ENCODE measurements around the gene NVL.
"Not testable (repeated sequence)": the region's sequence is repeated elsewhere in the genome, so short reads cannot be mapped to it uniquely, and the experiment has no call there.

The NVL gene

DNA sequence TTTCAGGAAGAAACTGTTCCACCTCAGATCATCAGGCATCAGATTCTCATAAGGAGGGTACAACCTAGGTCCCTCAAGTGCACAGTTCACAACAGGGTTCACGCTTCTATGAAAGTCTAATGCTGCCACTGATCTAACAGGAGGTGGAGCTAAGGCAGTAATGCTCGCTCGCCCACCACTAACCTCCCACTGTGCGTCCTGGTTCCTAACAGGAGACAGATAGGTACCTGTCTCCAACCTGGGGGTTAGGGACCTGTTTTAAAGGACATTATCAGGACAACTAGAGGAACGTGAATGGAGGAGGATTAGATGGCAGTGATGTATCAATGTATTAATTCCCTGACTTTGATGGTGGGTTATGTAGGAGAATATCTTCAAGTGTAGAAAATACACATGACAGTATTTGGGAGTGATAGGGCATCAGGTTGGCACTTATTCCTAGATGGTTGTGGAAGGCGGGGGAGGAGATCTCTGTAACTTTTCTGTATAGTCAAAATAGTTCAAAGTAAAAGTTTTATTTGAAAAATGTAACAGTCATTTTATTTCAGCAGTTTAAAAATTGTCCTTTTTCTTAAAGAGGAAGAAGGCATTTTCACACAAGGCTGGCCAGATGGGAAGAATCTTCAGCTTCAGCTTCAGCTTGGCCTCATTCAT is 103.0 kb downstream of the NVL start:
- DNase-seq, result no peak

DNA sequence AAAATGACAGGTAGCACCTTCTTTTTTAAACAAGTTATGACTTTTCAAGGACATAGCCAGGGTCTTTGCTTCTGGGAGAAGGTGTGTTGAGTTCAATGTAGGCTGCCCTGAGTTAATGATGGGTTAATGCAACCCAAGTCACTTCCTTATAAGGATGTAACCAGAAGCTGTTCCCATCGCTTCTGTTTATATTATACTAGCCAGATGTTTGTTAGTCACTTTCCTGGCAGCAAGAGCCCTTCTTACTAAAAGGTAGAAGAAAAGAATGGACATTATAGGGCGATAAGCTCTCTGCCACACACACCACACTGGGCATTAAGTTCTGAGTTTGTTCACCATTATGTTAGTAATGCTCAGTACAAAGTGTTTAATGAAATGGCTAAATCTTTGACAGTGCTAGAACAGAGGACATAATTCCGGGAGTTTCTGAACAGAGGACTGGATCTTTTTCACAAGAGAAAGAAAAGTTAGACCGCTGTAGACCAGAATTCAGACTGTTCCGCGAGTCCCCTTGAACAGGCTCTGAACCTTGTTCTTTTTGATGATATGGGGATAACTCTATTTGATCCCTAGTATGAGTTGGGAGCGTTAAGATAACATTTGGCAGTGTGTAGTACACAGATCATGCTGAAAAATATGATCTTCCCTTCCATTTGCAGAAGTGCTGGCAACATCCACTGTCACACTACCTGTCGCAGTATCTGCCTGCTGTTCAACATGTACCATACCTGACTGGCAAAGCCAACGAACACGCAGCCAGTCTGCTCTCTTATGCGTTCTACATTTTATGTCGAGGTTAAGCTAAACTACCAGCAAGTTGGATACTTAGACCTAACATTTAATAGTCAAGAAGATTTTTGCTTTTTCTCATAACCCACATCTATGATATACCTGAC is 105.9 kb downstream of the NVL start:
- DNase-seq, result no peak

DNA sequence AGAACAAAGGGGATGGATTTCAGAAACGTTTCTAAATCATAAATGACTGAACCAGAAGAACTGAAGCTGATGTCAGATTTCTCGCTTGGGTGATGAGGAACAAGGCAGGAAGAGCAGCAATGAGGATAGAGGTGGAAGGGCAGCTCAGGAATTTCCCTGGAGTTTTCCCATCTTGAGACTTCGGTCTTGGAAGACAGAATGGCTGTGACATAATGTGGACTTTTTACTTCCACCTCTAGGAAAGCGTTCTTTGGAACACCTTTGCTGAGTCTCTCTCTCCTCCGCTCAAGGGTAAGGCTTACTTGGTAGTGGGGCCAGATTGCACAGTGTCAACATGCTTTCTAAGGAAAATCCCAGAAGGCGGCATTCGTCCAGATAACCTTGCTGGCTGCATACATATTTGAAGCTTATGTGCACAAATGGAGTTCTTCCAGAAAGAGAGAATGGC is 110.3 kb downstream of the NVL start:
- DNase-seq, result no peak

DNA sequence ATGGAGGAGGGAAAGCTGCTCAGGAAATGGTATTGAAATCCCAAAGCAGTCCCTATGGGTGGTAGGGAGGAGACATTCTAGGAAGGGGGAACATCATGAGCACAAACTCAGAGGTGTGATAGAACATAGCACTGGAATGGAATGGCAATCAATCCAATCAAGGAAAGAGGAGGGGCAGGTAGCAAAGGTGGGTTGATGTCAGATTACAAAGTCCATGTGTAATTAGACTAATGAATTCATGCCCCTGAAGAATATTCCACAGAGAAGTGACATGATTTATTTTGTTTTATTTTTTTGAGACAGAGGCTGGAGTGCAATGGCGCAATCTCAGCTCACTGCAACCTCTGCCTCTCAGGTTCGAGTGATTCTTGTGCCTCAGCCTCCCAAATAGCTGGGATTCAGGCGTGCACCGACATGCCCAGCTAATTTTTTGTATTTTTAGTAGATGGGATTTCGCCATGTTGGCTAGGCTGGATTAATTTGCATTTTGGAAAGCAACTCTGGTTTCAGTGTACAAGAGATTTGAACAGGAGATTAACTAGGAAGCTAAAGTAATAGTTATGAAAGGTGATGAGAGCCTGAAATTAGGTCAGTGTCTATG is 110.9 kb downstream of the NVL start:
- no peak for DNase-seq

DNA sequence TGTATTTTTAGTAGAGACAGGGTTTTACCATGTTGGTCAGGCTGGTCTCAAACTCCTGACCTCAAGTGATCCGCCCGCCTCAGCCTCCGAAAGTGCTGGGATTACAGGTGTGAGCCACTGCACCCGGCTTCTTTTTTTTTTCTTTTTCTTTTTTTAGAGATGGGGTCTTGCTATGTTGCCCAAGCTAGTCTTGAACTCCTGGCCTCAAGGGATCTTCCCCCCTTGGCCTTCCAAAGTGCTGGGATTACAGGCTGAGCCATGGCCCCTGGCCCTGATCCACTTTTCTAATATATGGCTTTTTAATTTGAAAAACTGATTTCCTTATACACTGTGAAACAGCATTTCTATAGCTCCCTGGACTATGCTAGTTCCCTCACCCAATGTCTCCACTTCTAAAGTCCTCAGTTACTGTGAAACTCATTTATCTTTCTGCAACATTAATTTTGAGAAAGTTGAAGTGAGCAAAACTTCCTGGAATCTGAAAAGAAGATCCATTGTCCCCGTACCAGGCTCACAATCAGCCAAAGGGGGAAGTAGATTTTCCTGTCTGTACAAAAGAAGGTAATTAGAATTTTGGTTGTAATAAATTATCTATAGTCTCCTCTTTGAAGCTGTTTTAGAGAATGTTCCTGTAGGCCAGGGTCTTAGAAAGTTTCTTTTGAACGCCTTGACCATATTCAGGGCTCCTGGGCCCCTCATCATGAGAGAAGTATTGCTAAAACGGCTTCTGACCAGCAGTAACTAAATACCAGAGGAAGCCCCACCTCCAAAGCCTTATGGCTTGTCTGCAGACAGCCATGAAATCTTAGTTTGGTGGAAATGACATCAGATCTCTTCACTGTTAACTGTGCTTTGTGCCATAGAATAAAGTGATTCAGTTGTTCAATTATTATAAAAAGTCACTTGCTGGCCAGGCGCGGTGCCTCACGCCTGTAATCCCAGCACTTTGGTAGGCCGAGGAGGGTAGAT is 112.0 kb downstream of the NVL start:
- DNase-seq, result no peak

DNA sequence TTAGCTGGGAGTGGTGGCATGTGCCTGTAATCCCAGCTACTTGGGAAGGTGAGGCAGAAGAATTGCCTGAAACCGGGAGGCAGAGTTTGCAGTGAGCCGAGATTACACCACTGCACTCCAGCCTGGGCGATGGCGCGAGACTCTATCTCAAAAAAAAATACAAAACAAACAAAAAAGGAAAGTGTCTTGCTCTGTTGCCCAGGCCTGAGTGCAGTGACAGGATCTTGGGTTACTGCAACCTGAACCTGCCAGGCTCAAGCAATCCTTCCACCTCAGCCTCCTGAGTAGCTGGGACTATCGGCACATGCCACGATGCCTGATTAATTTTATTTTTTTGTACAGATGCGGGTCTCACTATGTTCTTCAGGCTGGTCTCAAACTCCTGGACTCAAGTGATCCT is 113.6 kb downstream of the NVL start:
- DNase-seq, result no peak

DNA sequence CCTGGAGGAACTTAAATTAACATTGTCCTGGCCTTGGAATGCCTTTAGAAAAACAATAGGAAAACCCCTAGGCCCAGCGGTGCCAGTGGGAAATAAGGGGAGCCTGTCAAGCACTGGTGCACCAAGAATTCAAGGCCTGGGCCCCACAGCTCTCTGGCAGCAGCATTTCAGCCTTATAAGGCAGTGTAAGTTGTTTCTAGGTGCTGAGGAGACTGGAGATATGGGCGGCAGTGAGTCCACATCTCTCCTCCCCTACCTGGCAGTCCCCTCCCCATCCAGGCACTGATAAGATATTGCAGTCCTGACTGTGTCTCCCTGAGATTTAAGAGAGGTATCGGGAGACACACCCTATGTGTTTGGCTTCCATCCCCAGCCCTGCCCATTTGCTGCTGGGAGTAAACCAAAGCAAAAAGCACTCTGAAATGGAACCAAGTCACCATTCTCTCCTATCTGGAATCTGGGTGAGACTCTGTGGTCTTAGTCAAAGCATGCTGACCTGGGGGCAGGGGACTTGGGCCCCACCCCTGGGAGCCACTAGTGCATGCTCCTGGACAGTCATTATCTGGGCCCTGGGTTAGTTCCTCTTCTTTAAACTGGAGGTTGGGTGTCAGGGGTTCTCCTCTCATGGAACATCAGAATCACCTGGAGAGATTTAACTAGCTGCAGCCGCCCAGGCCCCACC is 116.4 kb downstream of the NVL start:
- DNase-seq, result no peak

DNA sequence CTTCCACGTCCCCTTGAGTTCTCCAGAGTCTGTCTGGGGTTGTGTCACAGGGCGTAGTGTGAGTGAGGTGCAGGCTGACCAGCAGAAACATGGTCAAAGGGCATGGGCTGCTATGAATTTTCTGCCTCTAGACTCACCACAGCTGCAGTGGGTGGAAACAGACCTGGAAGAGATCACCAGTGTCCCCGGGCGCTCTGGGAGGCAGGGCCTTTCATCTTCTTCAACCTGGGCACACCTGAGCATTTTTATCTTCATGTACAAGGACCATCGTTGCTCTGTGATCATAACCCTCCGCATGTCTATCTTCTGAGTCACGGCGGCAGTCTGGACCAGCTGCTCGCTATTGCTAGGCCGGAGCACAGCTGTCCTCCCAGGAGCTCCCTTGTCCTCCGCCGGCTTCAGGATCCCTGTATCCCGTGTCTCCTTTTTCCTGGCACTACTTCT is 117.3 kb downstream of the NVL start:
- no peak for DNase-seq

DNA sequence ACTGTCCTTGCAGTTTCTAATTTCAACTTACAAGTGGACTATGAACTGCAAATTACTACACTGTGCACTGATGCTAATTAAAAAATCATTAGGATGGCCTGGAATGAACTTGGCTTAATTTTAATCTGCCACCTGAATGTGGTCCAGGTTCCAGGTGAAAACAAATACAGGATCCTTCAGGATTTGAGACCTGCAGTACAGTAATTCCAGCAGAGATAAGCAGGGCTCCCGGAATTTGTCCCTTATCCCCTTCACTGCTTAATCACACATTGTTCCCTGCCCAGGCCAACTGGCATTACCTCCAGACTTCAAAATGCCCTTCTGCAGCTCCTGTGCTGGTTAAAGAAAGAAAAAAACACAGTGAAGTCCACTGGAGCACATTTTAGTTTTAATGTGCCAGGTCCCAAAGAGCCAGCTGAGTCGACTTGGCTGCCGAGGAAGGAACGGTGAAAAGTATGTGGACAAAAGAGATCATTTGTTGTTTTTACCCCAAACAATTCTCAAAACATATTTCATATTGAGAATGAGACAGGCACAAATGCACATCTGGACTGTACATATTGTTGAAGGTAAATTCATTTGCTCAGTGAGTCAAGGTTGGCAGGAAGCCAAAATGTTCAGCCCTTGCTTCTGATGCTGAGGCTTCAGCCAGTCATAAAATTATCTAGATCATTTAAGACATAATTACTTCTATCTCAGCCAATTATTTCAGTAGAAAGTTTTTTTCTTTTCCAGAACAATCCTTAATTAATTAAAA is 118.6 kb downstream of the NVL start:
- no peak for DNase-seq

DNA sequence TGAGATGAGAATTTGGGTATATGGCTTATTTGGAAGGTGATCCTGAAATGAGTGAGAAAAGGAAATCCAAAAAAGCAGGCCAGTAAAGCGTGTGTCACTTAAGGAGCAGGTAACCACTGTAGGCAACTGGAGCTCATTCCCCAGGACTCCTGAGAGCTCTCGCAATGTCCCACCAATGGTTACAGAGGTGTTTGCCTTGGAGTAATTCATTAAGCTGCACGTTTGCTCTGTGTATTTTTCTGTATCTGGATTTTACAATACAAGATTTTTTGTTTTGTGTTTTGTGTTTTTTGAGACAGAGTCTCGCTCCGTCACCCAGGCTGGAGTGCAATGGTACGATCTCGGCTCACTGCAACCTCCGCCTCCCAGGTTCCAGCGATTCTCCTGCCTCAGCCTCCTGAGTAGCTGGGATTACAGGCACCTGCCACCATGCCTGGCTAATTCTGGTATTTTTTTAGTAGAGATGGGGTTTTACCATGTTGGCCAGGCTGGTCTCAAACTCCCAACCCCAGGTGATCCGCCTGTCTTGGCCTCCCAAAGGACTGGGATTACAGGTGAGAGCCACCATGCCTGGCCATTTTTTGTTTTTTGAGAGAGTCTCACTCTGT is 123.9 kb downstream of the NVL start:
- not testable (repeated sequence) for DNase-seq

DNA sequence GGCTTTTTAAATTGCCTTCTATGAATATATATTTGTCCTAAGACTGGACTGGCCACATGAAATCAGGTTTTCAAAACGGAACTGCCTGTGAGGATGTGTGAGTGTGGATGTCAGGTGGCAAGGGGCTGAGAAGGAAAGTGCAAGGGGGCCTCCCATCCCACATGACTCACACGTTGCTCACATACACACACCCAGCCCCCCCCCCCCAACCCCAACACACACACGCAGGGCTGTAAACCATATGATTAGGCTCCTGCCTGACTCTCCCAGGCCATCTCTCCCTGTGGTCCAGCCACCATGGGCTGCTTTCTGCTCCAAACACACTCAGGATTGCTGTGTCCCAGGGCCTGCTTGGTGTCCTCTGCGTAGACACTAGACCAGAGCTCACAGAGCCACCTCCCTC is 124.5 kb downstream of the NVL start:
- DNase-seq, result no peak

DNA sequence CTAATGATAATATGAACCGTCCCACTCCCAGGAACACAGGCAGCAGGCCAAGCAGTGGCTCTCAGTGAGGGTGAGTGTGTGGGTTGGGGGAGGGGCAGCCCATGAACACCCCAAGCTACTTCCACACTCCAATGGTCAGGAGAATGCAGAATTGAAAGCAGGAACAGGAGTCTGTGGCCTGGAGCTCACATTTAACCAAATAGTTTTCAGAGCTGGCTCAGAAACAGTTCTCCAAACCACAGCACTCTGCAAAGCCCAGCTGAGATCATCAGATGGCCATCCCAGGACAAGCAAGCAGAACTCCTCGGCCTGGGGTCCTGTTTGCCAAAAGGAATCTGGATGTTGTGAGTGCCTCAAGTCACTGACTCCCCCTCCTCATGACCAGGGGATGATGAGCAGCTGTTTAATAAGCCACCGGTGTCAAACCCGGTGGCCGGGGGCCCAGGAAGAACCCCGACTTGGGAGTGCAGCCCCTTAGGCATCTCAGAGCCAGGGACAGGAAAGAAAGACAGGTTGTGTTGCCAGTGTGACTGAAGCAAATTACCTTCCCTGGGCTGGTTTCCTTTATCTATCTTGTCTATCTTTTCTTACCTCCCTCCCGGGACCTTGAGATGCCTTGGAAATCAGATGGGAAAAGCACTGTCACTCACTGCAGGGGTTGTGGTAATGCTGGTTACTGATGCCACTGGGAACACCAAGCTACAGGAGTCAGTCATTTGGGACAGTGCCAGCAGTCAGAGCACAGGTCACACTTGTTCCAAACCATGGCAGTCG is 126.5 kb downstream of the NVL start:
- DNase-seq, result no peak

DNA sequence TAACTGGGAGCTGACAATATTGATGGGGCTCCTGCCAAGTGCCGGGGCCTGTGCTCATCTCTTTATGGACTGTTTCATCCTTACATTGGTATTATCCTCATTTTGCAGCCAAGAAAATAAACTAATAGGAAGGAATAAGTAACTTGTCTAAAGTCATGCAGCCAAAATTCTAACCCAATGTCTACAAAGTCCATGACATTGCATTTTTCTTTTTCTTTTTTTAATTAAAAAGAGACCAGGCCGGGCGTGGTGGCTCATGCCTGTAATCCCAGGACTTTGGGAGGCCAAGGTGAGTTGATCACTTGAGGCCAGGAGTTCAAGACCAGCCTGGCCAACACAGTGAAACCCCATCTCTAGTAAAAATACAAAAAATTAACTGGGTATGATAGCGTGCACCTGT is 128.1 kb downstream of the NVL start:
- DNase-seq, result no peak

DNA sequence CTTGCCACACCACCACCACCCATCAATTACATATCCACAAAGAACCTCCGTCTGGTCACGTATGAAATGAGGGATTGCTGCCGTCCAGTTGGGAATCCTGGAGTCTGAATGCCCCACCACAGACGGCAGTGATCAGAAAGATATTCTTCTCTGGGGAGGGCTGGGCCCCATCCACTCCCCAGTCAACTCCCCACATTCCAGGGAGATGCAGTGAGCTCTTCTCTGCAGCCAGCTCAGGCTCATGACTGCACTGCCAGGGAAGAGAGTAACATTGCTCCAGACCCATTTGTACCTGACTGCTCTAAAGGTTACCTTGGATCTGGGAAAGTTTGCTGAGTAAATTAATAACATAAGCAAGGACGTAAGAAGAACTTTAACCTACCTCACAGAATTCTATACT is 128.6 kb downstream of the NVL start:
- no peak for DNase-seq

DNA sequence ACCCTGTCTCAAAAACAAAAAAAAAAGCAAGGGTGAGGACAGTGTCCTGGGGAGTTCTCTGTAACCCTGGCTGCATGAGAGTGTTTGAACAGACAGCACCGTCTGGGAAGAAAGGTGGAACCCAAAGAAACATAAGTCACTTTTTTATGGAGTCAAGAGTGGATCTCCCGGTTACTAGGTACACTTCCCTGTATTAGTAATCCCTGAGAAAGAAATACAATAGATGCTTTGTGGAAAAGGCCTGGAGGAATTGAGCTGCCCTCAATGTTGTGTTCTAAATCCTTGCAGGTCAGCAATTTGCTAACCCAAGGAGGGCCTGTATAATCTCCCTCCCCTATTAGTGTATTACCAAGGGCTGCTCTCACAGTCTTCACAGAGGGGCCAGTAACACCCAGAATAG is 130.3 kb downstream of the NVL start:
- no peak for DNase-seq

DNA sequence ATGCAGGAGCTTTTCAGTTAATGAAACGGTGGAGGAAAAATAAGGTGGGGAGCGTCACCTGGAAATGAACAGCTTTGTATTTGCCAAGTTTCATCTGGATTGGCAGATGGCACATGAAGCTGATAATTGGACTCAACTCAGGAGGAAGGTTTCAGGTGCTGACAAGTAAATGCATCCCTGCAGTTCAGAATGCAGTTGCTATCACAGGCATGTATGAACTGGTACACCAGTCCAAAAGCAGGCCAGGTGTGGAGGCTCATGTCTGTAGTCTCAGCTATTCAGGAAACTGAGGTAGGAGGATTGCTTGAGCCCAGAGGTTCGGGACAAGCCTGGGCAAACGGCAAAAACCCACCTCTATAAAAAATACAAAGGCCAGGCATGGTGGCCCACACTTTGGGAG is 131.4 kb downstream of the NVL start:
- no peak for DNase-seq

DNA sequence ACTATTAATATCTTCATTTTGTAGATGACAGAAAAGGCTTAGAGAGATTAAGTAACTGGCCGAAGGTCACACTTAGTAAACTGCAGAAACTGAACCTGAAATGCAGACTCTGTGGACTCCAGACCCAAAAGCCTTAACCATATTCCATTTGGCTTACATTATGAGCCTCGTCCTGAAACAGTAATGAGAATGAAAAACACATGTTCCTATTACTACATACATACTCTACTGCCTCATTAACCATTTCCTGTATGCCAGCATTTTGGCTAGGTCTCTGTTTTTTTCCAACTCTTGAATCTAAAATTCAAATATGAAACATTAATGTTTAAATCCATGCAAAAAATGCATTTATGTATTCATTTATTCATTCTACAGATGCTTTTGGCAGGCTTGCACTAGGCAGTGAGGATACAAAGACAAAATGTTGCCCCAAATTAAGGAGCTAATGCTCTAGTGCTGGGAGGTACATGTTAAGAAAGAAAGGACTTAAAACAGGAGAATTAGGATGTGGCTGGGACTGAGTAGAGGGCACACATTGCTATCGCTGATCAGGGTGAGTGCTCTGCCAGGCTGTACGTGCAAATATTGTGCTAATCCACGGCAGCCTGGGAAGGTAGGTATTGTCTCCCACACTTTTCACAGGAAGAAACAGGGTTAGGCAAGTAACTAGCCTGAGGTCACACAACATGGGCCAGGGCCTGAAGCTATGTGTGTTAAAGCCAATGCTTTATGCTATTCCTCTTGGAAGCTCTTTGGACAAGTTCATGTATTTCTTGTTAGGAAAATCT is 133.0 kb downstream of the NVL start:
- no peak for DNase-seq

DNA sequence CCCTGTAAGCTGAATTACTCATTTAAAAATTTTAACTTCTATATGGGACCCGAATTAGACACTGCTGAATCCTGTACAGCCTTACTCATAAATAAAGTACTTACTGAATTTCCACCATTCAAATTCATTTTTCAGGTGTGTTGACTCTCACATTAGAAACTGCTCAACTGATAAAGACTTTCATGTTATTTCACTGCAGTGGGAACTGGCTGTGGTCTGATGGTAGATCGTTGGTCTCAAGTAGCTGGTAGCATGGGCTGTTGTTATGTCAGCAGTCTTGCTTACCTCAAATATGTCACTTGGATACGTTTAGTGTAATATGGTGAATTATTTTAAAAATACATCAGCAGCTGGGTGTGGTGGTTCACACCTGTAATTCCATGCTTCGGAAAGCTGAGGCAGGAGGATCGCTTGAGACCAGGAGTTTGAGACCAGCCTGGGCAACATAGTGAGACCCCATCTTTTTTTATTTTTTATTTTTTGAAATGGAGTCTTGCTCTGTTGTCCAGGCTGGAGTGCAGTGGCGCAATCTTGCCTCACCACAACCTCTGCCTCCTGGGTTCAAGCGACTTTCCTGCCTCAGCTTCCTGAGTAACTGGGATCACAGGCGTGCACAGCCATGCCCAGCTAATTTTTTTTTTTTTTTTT is 136.5 kb downstream of the NVL start:
- DNase-seq, result no peak

Measured in effector CD8-positive, alpha-beta T cell (primary cell).